ENCODE results near the gene SFSWAP.

DNA sequence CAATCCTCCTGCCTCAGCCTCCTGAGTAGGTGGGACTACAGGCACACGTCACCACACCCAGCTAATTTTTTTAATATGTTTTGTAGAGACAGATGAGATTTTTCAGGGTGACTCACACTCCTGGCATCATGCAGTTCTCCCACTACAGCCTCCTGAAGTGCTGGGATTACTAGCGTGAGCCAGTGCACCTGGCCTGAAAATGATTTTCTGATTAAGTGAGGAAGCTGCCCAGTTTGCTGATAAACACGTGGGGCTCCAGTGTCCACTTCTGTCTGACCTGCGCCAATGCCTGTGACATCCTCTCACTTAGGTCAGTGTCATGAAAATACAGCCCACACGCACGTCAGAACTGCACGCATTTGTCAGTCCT is 37.0 kb upstream of the SFSWAP start:
- TF ChIP-seq ESRRA (CRISPR knock-in tag; IDR thresholded peaks at IDR 0.05; ENCODE audit: borderline replicate concordance) (no peak), HMGA2 (CRISPR knock-in tag; IDR thresholded peaks at IDR 0.05) (no peak), ZNF317 (CRISPR knock-in tag; IDR thresholded peaks at IDR 0.05; ENCODE audit: borderline replicate concordance, low read depth) (no peak), JUN (CRISPR knock-in tag; IDR thresholded peaks at IDR 0.05) (no peak), SOX15 (CRISPR knock-in tag; IDR thresholded peaks at IDR 0.05) (no peak), ZNF121 (CRISPR knock-in tag; IDR thresholded peaks at IDR 0.05) (no peak), GABPB1 (CRISPR knock-in tag; IDR thresholded peaks at IDR 0.05) (no peak)
- TF ChIP-seq, protein P1, sequence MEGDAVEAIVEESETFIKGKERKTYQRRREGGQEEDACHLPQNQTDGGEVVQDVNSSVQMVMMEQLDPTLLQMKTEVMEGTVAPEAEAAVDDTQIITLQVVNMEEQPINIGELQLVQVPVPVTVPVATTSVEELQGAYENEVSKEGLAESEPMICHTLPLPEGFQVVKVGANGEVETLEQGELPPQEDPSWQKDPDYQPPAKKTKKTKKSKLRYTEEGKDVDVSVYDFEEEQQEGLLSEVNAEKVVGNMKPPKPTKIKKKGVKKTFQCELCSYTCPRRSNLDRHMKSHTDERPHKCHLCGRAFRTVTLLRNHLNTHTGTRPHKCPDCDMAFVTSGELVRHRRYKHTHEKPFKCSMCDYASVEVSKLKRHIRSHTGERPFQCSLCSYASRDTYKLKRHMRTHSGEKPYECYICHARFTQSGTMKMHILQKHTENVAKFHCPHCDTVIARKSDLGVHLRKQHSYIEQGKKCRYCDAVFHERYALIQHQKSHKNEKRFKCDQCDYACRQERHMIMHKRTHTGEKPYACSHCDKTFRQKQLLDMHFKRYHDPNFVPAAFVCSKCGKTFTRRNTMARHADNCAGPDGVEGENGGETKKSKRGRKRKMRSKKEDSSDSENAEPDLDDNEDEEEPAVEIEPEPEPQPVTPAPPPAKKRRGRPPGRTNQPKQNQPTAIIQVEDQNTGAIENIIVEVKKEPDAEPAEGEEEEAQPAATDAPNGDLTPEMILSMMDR (IDR thresholded peaks at IDR 0.05), result no peak
- TF ChIP-seq, protein P2, sequence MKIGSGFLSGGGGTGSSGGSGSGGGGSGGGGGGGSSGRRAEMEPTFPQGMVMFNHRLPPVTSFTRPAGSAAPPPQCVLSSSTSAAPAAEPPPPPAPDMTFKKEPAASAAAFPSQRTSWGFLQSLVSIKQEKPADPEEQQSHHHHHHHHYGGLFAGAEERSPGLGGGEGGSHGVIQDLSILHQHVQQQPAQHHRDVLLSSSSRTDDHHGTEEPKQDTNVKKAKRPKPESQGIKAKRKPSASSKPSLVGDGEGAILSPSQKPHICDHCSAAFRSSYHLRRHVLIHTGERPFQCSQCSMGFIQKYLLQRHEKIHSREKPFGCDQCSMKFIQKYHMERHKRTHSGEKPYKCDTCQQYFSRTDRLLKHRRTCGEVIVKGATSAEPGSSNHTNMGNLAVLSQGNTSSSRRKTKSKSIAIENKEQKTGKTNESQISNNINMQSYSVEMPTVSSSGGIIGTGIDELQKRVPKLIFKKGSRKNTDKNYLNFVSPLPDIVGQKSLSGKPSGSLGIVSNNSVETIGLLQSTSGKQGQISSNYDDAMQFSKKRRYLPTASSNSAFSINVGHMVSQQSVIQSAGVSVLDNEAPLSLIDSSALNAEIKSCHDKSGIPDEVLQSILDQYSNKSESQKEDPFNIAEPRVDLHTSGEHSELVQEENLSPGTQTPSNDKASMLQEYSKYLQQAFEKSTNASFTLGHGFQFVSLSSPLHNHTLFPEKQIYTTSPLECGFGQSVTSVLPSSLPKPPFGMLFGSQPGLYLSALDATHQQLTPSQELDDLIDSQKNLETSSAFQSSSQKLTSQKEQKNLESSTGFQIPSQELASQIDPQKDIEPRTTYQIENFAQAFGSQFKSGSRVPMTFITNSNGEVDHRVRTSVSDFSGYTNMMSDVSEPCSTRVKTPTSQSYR (CRISPR knock-in tag; IDR thresholded peaks at IDR 0.05), result no peak
- TF ChIP-seq, protein P3, sequence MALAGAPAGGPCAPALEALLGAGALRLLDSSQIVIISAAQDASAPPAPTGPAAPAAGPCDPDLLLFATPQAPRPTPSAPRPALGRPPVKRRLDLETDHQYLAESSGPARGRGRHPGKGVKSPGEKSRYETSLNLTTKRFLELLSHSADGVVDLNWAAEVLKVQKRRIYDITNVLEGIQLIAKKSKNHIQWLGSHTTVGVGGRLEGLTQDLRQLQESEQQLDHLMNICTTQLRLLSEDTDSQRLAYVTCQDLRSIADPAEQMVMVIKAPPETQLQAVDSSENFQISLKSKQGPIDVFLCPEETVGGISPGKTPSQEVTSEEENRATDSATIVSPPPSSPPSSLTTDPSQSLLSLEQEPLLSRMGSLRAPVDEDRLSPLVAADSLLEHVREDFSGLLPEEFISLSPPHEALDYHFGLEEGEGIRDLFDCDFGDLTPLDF (CRISPR knock-in tag; IDR thresholded peaks at IDR 0.05), result no peak
- TF ChIP-seq, protein P4, sequence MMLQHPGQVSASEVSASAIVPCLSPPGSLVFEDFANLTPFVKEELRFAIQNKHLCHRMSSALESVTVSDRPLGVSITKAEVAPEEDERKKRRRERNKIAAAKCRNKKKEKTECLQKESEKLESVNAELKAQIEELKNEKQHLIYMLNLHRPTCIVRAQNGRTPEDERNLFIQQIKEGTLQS (CRISPR knock-in tag; conservative IDR thresholded peaks at IDR 0.05), result no peak
